GM12874 (cell line): Measurements from ENCODE around the gene NEK10.

Source experiments
- TF ChIP-seq, protein P1 (sequence below): IDR thresholded peaks from 2 replicates; pipeline ENCODE4 v1.5.1; 2011; ENCODE audit warnings: low read depth, mild to moderate bottlenecking, control low read depth, low read length, moderate library complexity; ENCODE audit not compliant: insufficient read depth

NEK10 gene

GRCh38 chr3:27176256-27176655 is 192.9 kb downstream of the NEK10 start:
- TF ChIP-seq, protein P1, sequence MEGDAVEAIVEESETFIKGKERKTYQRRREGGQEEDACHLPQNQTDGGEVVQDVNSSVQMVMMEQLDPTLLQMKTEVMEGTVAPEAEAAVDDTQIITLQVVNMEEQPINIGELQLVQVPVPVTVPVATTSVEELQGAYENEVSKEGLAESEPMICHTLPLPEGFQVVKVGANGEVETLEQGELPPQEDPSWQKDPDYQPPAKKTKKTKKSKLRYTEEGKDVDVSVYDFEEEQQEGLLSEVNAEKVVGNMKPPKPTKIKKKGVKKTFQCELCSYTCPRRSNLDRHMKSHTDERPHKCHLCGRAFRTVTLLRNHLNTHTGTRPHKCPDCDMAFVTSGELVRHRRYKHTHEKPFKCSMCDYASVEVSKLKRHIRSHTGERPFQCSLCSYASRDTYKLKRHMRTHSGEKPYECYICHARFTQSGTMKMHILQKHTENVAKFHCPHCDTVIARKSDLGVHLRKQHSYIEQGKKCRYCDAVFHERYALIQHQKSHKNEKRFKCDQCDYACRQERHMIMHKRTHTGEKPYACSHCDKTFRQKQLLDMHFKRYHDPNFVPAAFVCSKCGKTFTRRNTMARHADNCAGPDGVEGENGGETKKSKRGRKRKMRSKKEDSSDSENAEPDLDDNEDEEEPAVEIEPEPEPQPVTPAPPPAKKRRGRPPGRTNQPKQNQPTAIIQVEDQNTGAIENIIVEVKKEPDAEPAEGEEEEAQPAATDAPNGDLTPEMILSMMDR: no peak

GRCh38 chr3:27174530-27174929 is 194.7 kb downstream of the NEK10 start:
- TF ChIP-seq, protein P1: no peak

DNA sequence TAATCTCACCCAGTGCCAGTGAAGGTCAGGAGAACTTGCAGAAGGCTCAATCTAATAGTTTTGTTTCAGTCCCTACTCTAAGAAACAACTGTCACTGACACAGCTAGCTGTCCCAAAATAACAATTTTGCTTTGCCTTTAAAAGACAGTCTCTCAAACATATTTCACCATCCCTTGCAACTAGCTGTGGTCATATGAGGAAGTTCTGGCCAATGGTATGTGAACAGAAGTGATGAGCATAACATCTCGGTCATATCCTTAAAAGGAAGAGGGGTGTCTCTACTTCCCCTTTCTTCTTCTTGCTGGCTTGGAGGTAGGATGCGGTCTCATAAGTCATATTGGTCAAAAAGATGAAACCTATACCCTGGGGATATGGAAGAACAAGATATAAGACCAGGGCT is 198.1 kb downstream of the NEK10 start:
- TF ChIP-seq, protein P1: no peak

DNA sequence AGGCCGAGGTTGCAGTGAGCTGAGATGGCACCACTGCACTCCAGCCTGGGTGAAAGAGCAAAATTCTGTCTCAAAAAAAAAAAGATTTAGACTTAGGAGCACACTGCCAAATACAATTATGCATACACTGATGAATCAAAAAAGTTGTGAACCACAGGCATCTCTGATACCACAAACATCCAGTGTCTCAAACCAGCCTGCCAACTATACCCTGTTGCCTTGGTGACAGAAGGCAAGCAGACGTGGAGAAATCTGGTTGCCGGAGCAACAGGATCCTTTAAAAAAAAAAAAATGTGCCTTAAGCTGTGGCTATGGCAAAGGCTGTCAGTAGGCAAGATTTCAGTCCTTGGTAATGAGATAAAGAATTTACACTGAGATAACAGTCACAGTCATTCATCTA is 202.3 kb downstream of the NEK10 start:
- TF ChIP-seq, protein P1: no peak

DNA sequence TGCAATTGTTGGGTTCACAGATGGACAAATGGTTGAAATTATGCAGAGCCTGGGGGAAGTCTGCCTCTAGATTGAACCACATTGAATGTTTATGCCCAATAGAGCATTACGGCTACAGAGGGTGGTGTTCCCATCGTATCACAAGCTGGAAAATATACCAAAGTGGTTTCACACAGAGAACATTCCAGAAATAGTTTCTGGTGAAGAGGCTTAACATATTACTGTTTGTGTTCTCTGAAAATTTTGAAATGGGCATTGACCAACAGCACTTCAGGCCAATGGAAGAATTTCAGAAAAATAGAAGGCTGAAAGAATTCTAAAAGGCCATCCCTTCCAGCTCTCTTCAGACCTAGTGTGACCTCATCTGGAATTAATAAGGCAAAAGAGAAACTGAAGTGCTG is 203.9 kb downstream of the NEK10 start:
- TF ChIP-seq, protein P1: no peak

DNA sequence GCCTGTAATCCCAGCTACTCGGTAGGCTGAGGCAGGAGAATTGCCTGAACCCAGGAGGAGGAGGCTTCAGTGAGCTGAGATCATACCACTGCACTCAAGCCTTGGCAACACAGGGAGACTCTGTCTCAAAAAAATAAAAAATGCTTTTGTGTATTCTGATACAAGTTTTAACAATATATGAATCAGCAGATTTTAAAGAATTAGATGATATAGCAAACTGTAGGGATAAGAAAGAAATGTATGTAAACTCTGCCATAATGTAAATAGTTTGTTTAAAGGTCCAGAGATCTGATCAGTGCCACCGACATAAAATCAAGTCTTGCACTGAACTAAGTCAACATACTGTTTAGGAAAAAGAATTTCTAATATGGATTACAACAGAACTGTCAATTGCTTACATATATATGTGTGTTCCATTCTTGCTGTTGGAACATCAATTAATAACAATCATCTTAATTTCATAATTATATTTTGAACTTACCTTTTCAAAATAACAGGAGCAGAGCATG is 208.3 kb downstream of the NEK10 start:
- TF ChIP-seq, protein P1: no peak

DNA sequence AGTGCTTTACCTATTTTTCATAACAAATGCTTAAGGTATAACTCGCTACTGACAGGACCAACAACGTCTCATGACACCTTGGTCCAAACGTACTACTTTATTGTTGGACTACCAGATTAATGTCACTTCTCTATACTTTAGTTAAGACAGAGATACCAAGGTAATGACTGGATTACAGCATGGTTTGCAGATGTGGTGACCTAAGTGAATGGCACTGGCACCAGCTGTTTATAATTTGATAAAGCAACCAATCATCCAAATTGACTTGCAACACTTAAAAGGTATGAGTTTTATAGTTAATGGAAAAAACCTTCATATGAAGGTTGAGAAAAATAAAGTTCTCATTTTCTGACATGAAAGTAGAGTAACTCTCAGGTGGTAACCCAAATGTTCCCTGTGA is 209.0 kb downstream of the NEK10 start:
- TF ChIP-seq, protein P1: no peak

DNA sequence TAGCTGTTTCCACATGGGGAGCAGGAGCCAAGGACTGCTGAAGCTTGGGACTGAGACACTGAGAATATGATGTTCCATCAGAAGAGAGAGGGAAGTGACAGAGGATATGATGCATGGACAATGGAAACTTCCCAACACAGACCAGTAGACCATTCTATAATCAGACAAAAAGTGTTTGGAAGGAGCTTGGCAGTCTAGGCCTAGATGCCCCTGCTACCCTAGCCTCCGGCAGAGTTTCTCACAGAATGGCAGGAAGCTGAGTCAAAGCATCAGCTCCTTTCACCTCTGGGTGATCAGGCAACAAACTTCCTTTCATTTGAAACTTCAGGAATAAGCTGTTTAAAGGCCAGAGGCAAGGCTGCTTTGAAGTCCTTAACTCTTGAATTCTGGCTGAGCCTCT is 222.0 kb downstream of the NEK10 start:
- TF ChIP-seq, protein P1: no peak
